MM.1S (cell line): Measurements from ENCODE around the gene CYP24A1.

ENCODE experiments used
- EZH2 ChIP-seq: fragments of 300-600 bp; sonication (generic); optimal IDR thresholded peaks from 2 replicates; pipeline ENCODE3; 2017; ENCODE audit warnings: low read depth, mild to moderate bottlenecking, antibody characterized with exemption, low read length, mixed read lengths
- EZH2phosphoT487 ChIP-seq: fragments of 300-600 bp; sonication (generic); IDR thresholded peaks from 2 replicates; pipeline ENCODE4 v1.6.1; 2018; ENCODE audit warnings: antibody characterized with exemption, low read length
- TF ChIP-seq, protein P1 (sequence below): fragments of 300-600 bp; sonication (generic); IDR thresholded peaks from 2 replicates; pipeline ENCODE4 v1.5.1; 2016; ENCODE audit warnings: antibody characterized with exemption, low read length, mixed read lengths

- TF ChIP-seq EZH2 = no peak
- TF ChIP-seq, protein P1, sequence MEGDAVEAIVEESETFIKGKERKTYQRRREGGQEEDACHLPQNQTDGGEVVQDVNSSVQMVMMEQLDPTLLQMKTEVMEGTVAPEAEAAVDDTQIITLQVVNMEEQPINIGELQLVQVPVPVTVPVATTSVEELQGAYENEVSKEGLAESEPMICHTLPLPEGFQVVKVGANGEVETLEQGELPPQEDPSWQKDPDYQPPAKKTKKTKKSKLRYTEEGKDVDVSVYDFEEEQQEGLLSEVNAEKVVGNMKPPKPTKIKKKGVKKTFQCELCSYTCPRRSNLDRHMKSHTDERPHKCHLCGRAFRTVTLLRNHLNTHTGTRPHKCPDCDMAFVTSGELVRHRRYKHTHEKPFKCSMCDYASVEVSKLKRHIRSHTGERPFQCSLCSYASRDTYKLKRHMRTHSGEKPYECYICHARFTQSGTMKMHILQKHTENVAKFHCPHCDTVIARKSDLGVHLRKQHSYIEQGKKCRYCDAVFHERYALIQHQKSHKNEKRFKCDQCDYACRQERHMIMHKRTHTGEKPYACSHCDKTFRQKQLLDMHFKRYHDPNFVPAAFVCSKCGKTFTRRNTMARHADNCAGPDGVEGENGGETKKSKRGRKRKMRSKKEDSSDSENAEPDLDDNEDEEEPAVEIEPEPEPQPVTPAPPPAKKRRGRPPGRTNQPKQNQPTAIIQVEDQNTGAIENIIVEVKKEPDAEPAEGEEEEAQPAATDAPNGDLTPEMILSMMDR = no peak
- TF ChIP-seq EZH2phosphoT487 = no peak
Measured at GRCh38 chr20:54184904-54185626, 11.3 kb upstream of the CYP24A1 start.
